Erythroblast (primary cell): ENCODE measurements around the gene MAD1L1.
"Not testable (repeated sequence)": the region's sequence is repeated elsewhere in the genome, so short reads cannot be mapped to it uniquely, and the experiment has no call there.

Source experiments
- DNase-seq, 2 experiments: peaks; one replicate each; lab custom pipeline; 2025; lab: John Stamatoyannopoulos, UW
- GATA1 ChIP-seq: IDR thresholded peaks from 2 replicates; pipeline ENCODE4 v1.6.1; 2011; ENCODE audit warnings: low read depth, mild to moderate bottlenecking, control low read depth, low read length, moderate library complexity
- POLR2A ChIP-seq: IDR thresholded peaks from 2 replicates; pipeline ENCODE4 v1.6.1; 2011; ENCODE audit warnings: mild to moderate bottlenecking, low read length

Gene MAD1L1

GRCh38 chr7:1863091-1863900, 369.4 kb downstream of the MAD1L1 start:
- no peak for DNase-seq
- no peak for TF ChIP-seq GATA1
- TF ChIP-seq POLR2A: no peak

DNA sequence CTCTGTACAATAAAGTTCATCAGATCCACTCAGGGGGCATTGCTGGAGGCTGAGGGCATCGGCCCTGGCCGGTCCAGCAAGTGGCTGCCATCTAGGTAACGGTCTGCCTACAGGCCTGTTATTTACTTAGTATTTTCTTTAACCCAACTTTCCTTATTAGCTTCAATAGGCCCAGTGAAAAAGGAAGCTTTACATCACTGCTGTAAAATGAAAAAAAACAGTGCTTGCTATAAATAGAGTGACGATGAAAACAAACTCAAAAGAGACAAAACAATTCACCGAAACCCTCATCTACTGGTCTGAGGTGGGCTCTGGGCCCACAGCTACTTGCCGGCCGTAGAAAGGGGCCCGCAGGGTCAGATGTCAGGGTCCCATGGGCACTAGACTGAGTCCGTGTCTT, 370.2 kb downstream of the MAD1L1 start:
- no peak for DNase-seq
- TF ChIP-seq GATA1 (no peak), POLR2A (no peak)

DNA sequence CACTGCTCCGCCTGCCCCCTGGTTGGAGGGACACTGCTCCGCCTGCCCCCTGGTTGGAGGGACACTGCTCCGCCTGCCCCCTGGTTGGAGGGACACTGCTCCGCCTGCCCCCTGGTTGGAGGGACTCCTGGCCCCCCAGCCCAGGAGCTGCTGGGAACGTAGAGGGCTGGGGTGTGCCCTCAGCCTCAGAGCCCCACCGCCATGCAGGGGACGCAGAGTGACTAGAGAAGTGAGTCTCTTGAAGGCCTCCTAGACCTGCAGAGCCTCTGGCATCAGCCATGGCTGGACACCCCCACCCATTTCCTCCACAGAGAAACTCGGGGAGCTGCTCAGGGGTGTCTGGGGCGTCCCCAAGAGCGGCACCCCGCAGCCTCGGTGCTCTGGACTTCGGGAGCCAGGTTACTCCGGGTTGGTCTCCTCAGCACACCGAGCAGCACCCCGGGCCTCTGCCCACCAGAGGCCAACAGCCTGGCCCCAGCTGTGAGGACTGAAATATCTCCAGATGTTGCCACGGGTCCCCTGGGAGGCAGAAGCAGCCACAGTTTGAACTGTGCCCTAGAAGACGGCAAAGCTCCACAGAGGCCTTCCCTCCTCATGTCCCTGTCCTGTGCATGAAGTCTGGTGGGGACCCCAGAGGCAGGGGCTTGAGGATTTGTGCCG, 370.8 kb downstream of the MAD1L1 start:
- DNase-seq: no peak
- TF ChIP-seq GATA1 (no peak), POLR2A (no peak)

GRCh38 chr7:1860881-1861798, 371.6 kb downstream of the MAD1L1 start:
- DNase-seq: not testable (repeated sequence)

- TF ChIP-seq GATA1 (no peak), POLR2A (no peak)
- no peak for DNase-seq
These were observed 373.3 kb downstream of the MAD1L1 start for GRCh38 chr7:1859266-1860035.

DNA sequence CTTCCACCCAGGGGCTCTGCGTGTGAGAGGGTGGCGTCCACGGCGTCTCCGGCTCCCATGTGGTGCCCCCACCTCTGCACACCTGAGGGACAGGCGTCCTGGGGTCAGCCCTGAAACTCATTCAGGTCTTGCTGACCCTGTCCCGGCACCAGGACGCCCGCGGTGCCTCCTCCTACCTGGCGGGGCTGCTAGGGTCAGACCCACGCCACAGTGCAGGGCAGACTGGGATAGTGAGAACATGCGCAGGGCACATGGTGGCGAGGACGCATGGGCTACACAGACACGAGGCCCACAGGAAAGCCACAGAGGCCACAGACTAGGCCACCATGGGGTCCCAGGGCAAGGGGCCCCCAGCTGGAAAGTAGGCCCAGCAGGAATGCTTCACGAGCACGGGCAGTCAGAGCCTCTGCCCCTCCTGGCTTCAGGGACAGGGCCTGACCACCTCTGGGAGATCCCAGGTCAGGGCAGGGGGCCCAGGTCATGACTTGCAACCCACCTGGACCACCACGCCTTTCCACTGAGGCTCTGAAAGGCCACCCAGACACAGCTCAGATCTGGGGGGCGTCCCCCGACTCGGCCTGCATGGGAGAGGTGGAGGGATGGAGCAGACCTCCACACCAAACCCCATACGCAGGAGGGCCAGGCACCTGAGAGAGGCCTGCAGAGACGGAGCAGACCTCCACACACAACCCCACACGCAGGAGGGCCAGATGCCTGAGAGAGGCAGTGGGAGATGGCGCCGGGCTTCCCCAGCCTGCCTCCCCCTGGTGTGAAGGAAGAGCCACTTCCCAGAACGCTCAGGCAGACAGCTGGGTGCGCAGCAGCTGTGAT, 374.1 kb downstream of the MAD1L1 start:
- DNase-seq: no peak
- TF ChIP-seq POLR2A: no peak
- TF ChIP-seq GATA1: no peak

- DNase-seq: no peak
- no peak for TF ChIP-seq POLR2A
- no peak for TF ChIP-seq GATA1
These were observed 375.0 kb downstream of the MAD1L1 start for GRCh38 chr7:1857487-1858421.

GRCh38 chr7:1856888-1857441, 375.8 kb downstream of the MAD1L1 start:
- TF ChIP-seq GATA1 (no peak), POLR2A (no peak)
- DNase-seq: no peak

DNA sequence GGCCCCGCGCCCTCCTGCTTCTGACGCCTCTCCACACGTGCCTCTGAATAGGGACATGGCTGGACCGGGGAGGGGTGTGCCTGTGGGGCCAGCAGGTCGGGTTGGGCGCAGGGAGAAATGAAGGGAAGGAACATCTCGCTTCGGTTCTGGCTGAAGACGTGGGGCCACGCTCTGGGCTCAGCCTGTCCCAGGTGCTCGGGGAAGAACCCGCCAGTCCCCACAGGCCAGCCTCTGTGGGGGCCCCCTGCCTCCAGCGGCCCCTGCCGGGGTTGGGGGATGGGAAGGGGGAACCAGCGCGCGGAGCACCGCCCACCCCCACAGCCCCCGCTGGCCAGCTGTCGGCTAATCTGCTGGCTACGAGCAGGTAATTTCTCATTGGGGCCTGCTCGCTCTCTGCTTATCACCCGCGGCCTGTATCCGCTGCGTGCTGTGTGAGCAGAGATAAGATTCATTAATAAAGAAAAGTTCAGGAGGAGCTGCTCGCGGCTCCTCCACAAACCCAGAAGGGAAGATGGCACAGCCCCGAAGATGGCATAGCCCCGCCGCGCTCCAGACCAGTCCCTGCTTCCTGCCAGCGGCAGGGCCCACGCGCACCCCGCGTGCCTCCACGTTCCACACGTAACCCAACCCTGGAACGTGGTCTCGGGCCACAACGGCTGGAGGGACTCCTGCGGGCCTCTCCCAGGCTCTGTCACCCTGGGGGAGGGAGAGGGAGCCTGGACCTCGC, 376.4 kb downstream of the MAD1L1 start:
- DNase-seq: peak; percentile 76 to 90
- peak; percentile 79 for TF ChIP-seq GATA1
- TF ChIP-seq POLR2A: peak; percentile 42

- DNase-seq: no peak
- TF ChIP-seq GATA1 (no peak), POLR2A (no peak)
These were observed 377.0 kb downstream of the MAD1L1 start for GRCh38 chr7:1855725-1856160.
